Vagina (tissue), 2 donors: ENCODE data around the gene ERICH3.

Source experiments
- POLR2A ChIP-seq, 2 donors: fragments of 450-650 bp; IDR thresholded peaks; one replicate each; pipeline ENCODE4 v1.6.1; 2017; ENCODE audit warnings: antibody characterized with exemption in 2 of 2, mild to moderate bottlenecking in 2 of 2, moderate library complexity in 2 of 2
- TF ChIP-seq, protein P1 (sequence below), 3 experiments: fragments of 450-650 bp in 2 of 3; fragments of 200-600 bp in 1 of 3; sonication (generic) in 1 of 3; IDR thresholded peaks; one replicate each; pipeline ENCODE4 v1.5.1; 2017 to 2019; ENCODE audit warnings: antibody characterized with exemption in 3 of 3, mild to moderate bottlenecking in 2 of 3, moderate library complexity in 2 of 3

- TF ChIP-seq, protein P1, sequence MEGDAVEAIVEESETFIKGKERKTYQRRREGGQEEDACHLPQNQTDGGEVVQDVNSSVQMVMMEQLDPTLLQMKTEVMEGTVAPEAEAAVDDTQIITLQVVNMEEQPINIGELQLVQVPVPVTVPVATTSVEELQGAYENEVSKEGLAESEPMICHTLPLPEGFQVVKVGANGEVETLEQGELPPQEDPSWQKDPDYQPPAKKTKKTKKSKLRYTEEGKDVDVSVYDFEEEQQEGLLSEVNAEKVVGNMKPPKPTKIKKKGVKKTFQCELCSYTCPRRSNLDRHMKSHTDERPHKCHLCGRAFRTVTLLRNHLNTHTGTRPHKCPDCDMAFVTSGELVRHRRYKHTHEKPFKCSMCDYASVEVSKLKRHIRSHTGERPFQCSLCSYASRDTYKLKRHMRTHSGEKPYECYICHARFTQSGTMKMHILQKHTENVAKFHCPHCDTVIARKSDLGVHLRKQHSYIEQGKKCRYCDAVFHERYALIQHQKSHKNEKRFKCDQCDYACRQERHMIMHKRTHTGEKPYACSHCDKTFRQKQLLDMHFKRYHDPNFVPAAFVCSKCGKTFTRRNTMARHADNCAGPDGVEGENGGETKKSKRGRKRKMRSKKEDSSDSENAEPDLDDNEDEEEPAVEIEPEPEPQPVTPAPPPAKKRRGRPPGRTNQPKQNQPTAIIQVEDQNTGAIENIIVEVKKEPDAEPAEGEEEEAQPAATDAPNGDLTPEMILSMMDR (IDR thresholded peaks at IDR 0.05): no peak
- no peak for TF ChIP-seq POLR2A (IDR thresholded peaks at IDR 0.05)
Observed at GRCh38 chr1:74681001-74681400, 7.4 kb upstream of the ERICH3 start.
